Stomach smooth muscle (tissue), 2 donors: ENCODE results near the gene AQP12B.
"Not testable (repeated sequence)": the region's sequence is repeated elsewhere in the genome, so short reads cannot be mapped to it uniquely, and the experiment has no call there.

Experiments used
- H3K27ac ChIP-seq: one replicate; pipeline ENCODE4 v1.7.0; 2013; ENCODE audit warnings: mild to moderate bottlenecking, low read length, inconsistent platforms
- H3K27me3 ChIP-seq, 2 donors: one replicate each; pipeline ENCODE4 v1.7.0; 2013; ENCODE audit warnings: low read length in 2 of 2; ENCODE audit not compliant: insufficient read depth in 2 of 2, control insufficient read depth in 1 of 2
- H3K36me3 ChIP-seq, 2 donors: one replicate each; pipeline ENCODE4 v1.7.0; 2013; ENCODE audit warnings: low read length in 2 of 2; ENCODE audit not compliant: control insufficient read depth in 2 of 2, insufficient read depth in 2 of 2
- H3K4me1 ChIP-seq: one replicate; pipeline ENCODE4 v1.7.0; 2013; ENCODE audit warnings: low read length; ENCODE audit not compliant: control insufficient read depth, insufficient read depth
- H3K4me3 ChIP-seq, 2 donors: one replicate each; pipeline ENCODE4 v1.7.0; 2013; ENCODE audit warnings: low read length in 2 of 2
- H3K9ac ChIP-seq, 2 donors: one replicate each; pipeline ENCODE4 v1.7.0; 2013; ENCODE audit warnings: low read length in 2 of 2, mild to moderate bottlenecking in 1 of 2
- H3K9me3 ChIP-seq, 2 donors: one replicate each; pipeline ENCODE4 v1.7.0; 2013; ENCODE audit warnings: low read length in 2 of 2; ENCODE audit not compliant: control insufficient read depth in 2 of 2
- donor health status: healthy.
- donor health status: Pancreatic carcinoma.

AQP12B gene

GRCh38 chr2:240698852-240699561, 16.3 kb upstream of the AQP12B start:
- H3K27me3 ChIP-seq, H3K36me3 ChIP-seq, H3K9ac ChIP-seq, H3K4me3 ChIP-seq, H3K4me1 ChIP-seq, H3K9me3 ChIP-seq, H3K27ac ChIP-seq: not testable (repeated sequence)

DNA sequence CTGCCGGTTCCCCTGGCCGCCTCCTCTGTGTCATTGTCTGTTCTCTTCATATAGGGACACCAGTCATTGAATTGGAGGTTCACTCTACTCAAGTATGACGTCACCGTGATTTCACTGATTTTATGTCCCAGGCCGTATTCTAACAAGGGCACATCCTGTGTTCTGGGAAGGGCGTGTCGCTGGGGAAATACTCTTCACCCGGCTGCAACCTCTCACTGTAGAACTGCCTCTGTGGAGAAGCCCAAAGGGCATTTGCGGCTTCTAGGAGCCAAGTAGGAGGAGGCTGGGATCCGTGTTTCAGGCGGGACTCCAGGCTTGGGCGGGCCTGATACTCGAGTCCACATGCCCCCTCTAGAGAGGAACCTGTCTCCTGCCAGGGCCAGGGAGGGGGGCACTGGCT, 13.8 kb upstream of the AQP12B start:
- not testable (repeated sequence) for H3K27me3 ChIP-seq, H3K9ac ChIP-seq, H3K36me3 ChIP-seq, H3K27ac ChIP-seq, H3K9me3 ChIP-seq, H3K4me3 ChIP-seq, H3K4me1 ChIP-seq

DNA sequence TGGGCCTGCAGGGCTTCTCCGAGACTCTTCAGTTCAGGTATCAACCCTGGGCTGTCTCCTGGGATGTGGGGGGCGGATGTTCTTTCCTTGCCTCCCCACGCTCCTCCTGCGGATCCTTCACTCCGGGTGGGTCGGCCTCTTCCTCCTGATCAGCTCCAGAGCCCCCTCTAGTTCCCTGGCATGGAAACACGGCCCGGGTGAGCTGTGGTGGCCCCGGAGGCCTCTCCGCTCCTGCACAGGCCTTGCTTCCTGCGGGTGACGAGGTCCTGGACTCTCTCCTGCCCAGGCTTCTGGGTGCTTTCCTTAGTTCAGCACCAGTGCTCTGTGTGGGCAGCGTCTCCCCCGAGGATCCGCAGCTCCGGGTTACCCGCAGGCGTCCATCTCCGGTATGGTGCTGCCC, 12.9 kb upstream of the AQP12B start:
- not testable (repeated sequence) for H3K36me3 ChIP-seq, H3K4me3 ChIP-seq, H3K9me3 ChIP-seq, H3K9ac ChIP-seq, H3K4me1 ChIP-seq, H3K27me3 ChIP-seq, H3K27ac ChIP-seq

DNA sequence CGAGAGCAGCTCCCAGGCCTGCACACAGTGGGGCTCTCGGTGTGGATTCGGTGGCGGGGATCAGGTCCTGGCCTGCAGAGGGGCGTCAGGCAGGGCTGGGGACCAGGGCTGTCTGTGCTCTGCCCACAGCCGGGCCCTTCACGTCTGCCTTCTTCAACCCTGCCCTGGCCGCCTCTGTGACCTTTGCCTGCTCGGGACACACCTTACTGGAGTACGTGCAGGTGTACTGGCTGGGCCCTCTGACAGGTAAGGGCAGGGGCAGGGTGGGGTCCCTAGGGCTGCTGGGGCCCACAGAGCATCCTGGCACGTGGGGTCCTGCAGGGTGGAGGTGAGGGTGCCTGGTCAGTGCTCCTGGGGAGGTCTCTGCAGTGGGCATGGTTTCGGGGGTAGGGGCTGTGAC, 11.6 kb upstream of the AQP12B start:
- not testable (repeated sequence) for H3K9ac ChIP-seq, H3K27ac ChIP-seq, H3K4me1 ChIP-seq, H3K9me3 ChIP-seq, H3K4me3 ChIP-seq, H3K27me3 ChIP-seq, H3K36me3 ChIP-seq

- not testable (repeated sequence) for H3K36me3 ChIP-seq, H3K4me1 ChIP-seq, H3K27me3 ChIP-seq, H3K9ac ChIP-seq, H3K9me3 ChIP-seq, H3K27ac ChIP-seq, H3K4me3 ChIP-seq
Measured at GRCh38 chr2:240692583-240693561, 10.2 kb upstream of the AQP12B start.

GRCh38 chr2:240691631-240692420, 9.1 kb upstream of the AQP12B start, which contains the start of gene AQP12A:
AQP12A (plus strand) TSS chr2:240691866; CDS start chr2:240691914, 48 bp downstream.
- H3K4me1 ChIP-seq, H3K27me3 ChIP-seq, H3K9ac ChIP-seq, H3K4me3 ChIP-seq, H3K9me3 ChIP-seq, H3K27ac ChIP-seq, H3K36me3 ChIP-seq: not testable (repeated sequence)

GRCh38 chr2:240691075-240691427, 8.4 kb upstream of the AQP12B start:
- not testable (repeated sequence) for H3K27ac ChIP-seq, H3K9ac ChIP-seq, H3K4me3 ChIP-seq, H3K27me3 ChIP-seq, H3K9me3 ChIP-seq, H3K36me3 ChIP-seq, H3K4me1 ChIP-seq

- not testable (repeated sequence) for H3K27me3 ChIP-seq, H3K9me3 ChIP-seq, H3K9ac ChIP-seq, H3K27ac ChIP-seq, H3K36me3 ChIP-seq, H3K4me3 ChIP-seq, H3K4me1 ChIP-seq
Measured at GRCh38 chr2:240690421-240691074, 7.9 kb upstream of the AQP12B start.

DNA sequence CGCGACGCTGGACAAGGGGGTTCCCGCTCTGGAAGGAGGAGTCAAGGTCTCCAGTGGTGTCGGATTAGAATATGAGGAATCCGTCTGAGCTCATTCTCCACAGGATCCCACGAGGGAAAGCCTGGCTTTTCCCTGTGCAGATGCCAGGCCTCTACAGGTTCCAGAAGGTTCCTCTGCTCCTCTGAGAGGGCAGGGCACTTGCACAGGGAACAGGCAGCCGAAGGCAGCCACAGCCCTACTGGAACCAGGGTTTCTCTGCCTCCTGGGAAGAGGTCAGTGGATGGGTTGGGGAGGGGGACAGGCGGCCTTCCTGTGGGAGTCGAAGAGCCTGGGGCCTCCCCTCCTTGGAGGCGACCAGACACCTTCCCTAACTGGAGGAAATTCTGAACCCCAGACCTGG, 7.3 kb upstream of the AQP12B start:
- Histone ChIP-seq H3K9ac (no peak overlapping the region), H3K27me3 (peaks cover 0 to 3% of the 10 kb centered on the region in 2 donors), H3K27ac (no peak overlapping the region), H3K36me3 (no peaks in the 10 kb centered on the region), H3K9me3 (no peaks in the 10 kb centered on the region), H3K4me3 (no peak overlapping the region), H3K4me1 (no peaks in the 10 kb centered on the region)

GRCh38 chr2:240688553-240688919, 5.9 kb upstream of the AQP12B start:
- Histone ChIP-seq H3K27me3 (peaks cover 0 to 3% of the 10 kb centered on the region in 2 donors), H3K36me3 (no peaks in the 10 kb centered on the region), H3K4me3 (no peak overlapping the region), H3K9me3 (no peaks in the 10 kb centered on the region), H3K4me1 (no peaks in the 10 kb centered on the region), H3K27ac (no peak overlapping the region), H3K9ac (no peak overlapping the region)
